ENCODE measurements around the gene IL10RB. TPM values are rescaled to one million over a fixed set of nuclear protein-coding genes. Genes with fewer than 3 reads are reported as not detected.

Gene IL10RB
- total RNA-seq, 1 donor from 2014 or later = 19.0 TPM

GRCh38 chr21:33332143-33332542, 66.0 kb downstream of the IL10RB start:
- no peak for DNase-seq (ENCODE audit: low spot score)
- Mint-ChIP-seq H3K36me3 (ENCODE audit: low read depth) (peaks cover 11% of the 10 kb centered on the region), H3K9me3 (ENCODE audit: low read depth) (peaks cover 18% of the 10 kb centered on the region), H3K4me1 (ENCODE audit: low read depth) (peaks cover 14% of the 10 kb centered on the region), H3K27ac (ENCODE audit: unreplicated experiment) (no peak overlapping the region), H3K27me3 (ENCODE audit: low read depth) (no peaks in the 10 kb centered on the region), H3K4me3 (ENCODE audit: unreplicated experiment) (no peak overlapping the region)
- TF ChIP-seq CTCF (IDR thresholded peaks at IDR 0.05) = no peak

DNA sequence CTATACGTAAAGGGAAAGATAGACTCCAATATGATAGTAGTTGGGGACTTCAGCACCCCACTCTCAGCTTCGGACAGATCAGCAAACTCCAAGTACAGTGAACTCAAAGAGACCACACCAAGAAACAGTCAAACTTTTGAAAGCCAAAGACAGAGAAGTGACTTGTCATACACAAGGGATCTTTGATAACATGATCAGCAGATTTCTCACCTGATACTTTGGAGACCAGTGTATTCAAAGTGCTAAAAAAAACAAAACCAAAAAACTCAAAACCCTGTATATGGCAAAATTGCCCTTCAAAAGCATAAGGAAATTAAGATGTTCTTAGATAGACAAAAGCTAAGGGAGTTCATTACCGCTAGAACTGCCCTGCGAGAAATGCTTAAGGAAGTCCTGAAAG, 68.0 kb downstream of the IL10RB start:
- Mint-ChIP-seq H3K27ac (ENCODE audit: unreplicated experiment) (no peak overlapping the region), H3K4me1 (ENCODE audit: low read depth) (no peaks in the 10 kb centered on the region), H3K9me3 (ENCODE audit: low read depth) (peaks cover 18% of the 10 kb centered on the region), H3K27me3 (ENCODE audit: low read depth) (no peaks in the 10 kb centered on the region), H3K4me3 (ENCODE audit: unreplicated experiment) (no peak overlapping the region), H3K36me3 (ENCODE audit: low read depth) (peaks cover 12% of the 10 kb centered on the region)
- DNase-seq (ENCODE audit: low spot score) = no peak
- no peak for TF ChIP-seq CTCF (IDR thresholded peaks at IDR 0.05)

DNA sequence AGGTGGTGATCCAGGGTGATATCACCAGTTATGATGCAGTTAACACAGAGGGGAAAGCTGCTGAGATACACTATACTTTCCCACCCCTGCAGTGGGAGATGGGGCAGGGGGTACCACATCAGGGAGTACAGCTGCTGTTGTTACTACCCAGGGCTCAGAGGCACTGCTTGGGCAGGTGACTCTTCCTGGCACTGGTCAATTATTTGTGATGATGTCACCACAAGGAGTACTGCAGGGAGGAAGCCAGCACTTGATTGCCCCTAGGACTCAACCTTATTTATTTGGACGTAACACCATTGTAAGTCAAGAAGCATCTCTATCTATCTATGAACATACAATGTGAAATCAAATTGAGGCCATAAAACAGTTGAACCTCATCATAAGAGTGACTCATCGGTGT, 68.7 kb downstream of the IL10RB start:
- Mint-ChIP-seq H3K27me3 (ENCODE audit: low read depth) (no peaks in the 10 kb centered on the region), H3K4me3 (ENCODE audit: unreplicated experiment) (no peak overlapping the region), H3K4me1 (ENCODE audit: low read depth) (no peaks in the 10 kb centered on the region), H3K27ac (ENCODE audit: unreplicated experiment) (no peak overlapping the region), H3K36me3 (ENCODE audit: low read depth) (peaks cover 12% of the 10 kb centered on the region), H3K9me3 (ENCODE audit: low read depth) (peaks cover 18% of the 10 kb centered on the region)
- DNase-seq (ENCODE audit: low spot score) = no peak
- TF ChIP-seq CTCF (IDR thresholded peaks at IDR 0.05) = no peak

GRCh38 chr21:33339135-33339534, 73.0 kb downstream of the IL10RB start:
- no peak overlapping the region for H3K27ac Mint-ChIP-seq (ENCODE audit: unreplicated experiment)
- peaks cover 1% of the 10 kb centered on the region for H3K9me3 Mint-ChIP-seq (ENCODE audit: low read depth)
- H3K4me3 Mint-ChIP-seq (ENCODE audit: unreplicated experiment) = no peak overlapping the region
- H3K27me3 Mint-ChIP-seq (ENCODE audit: low read depth) = no peaks in the 10 kb centered on the region
- DNase-seq (ENCODE audit: low spot score) = no peak
- peaks cover 3% of the 10 kb centered on the region for H3K4me1 Mint-ChIP-seq (ENCODE audit: low read depth)
- no peak for TF ChIP-seq CTCF (IDR thresholded peaks at IDR 0.05)
- peaks cover 9% of the 10 kb centered on the region for H3K36me3 Mint-ChIP-seq (ENCODE audit: low read depth)

GRCh38 chr21:33339918-33340317, 73.8 kb downstream of the IL10RB start:
- DNase-seq (ENCODE audit: low spot score) = no peak
- Mint-ChIP-seq H3K36me3 (ENCODE audit: low read depth) (peaks cover 10% of the 10 kb centered on the region), H3K9me3 (ENCODE audit: low read depth) (no peaks in the 10 kb centered on the region), H3K4me1 (ENCODE audit: low read depth) (peaks cover 3% of the 10 kb centered on the region), H3K27ac (ENCODE audit: unreplicated experiment) (no peak overlapping the region), H3K4me3 (ENCODE audit: unreplicated experiment) (no peak overlapping the region), H3K27me3 (ENCODE audit: low read depth) (no peaks in the 10 kb centered on the region)
- TF ChIP-seq CTCF (IDR thresholded peaks at IDR 0.05) = no peak
